KMS-11 (cell line): ENCODE data around the gene CTU1.

ENCODE experiments used
- H2AFZ ChIP-seq: fragments of 200-600 bp; sonication (generic); 2 replicates; pipeline ENCODE4 v1.6.1; 2016; ENCODE audit warnings: antibody characterized with exemption, mixed run types, low read depth
- H3K27ac ChIP-seq: fragments of 200-600 bp; sonication (generic); 2 replicates; pipeline ENCODE4 v1.6.1; 2016; ENCODE audit warnings: mild to moderate bottlenecking, mixed run types
- H3K27me3 ChIP-seq: fragments of 200-600 bp; sonication (generic); 2 replicates; pipeline ENCODE4 v1.6.1; 2017; ENCODE audit warnings: mild to moderate bottlenecking, low read depth, mixed run types, moderate library complexity; ENCODE audit not compliant: insufficient read depth
- H3K36me3 ChIP-seq: fragments of 200-600 bp; sonication (generic); 2 replicates; pipeline ENCODE4 v1.6.1; 2017; ENCODE audit warnings: mild to moderate bottlenecking, mixed run types; ENCODE audit not compliant: insufficient read depth
- H3K4me1 ChIP-seq: fragments of 200-600 bp; sonication (generic); 2 replicates; pipeline ENCODE4 v1.6.1; 2016; ENCODE audit warnings: mild to moderate bottlenecking, low read depth, mixed run types; ENCODE audit not compliant: poor library complexity, severe bottlenecking
- H3K4me2 ChIP-seq: fragments of 200-600 bp; sonication (generic); 2 replicates; pipeline ENCODE4 v1.7.0; 2016; ENCODE audit warnings: mild to moderate bottlenecking, mixed run types
- H3K4me3 ChIP-seq: fragments of 200-600 bp; sonication (generic); IDR thresholded peaks from 2 replicates; pipeline ENCODE4 v1.6.1; 2017; ENCODE audit warnings: low read depth, low read length, mixed read lengths; ENCODE audit not compliant: insufficient read depth
- H3K79me2 ChIP-seq: fragments of 200-600 bp; sonication (generic); 2 replicates; pipeline ENCODE4 v1.6.1; 2016; ENCODE audit warnings: low read depth, mixed run types; ENCODE audit not compliant: insufficient read depth
- H3K9ac ChIP-seq: fragments of 200-600 bp; sonication (generic); 2 replicates; pipeline ENCODE4 v1.6.1; 2016; ENCODE audit warnings: mild to moderate bottlenecking, mixed run types
- H4K20me1 ChIP-seq: fragments of 200-600 bp; sonication (generic); 2 replicates; pipeline ENCODE4 v1.6.1; 2016; ENCODE audit warnings: mild to moderate bottlenecking, mixed run types; ENCODE audit not compliant: insufficient read depth
- CTCF ChIP-seq: fragments of 200-600 bp; sonication (generic); conservative IDR thresholded peaks from 2 replicates; pipeline ENCODE4 v1.6.1; 2017; ENCODE audit warnings: low read depth, mild to moderate bottlenecking, antibody characterized with exemption, low read length, moderate library complexity, mixed read lengths

Gene CTU1

GRCh38 chr19:51096473-51097165 is 11.6 kb downstream of the CTU1 start:
- no peak for TF ChIP-seq CTCF
- H3K27ac ChIP-seq, result no peak overlapping the region
- no peak overlapping the region for H3K9ac ChIP-seq
- no peaks in the 10 kb centered on the region for H3K79me2 ChIP-seq
- no peaks in the 10 kb centered on the region for H4K20me1 ChIP-seq
- no peaks in the 10 kb centered on the region for H3K4me1 ChIP-seq
- H3K27me3 ChIP-seq, result no peaks in the 10 kb centered on the region
- H3K4me3 ChIP-seq, result no peak overlapping the region
- H2AFZ ChIP-seq, result no peak overlapping the region
- H3K4me2 ChIP-seq, result no peak overlapping the region
- H3K36me3 ChIP-seq, result no peaks in the 10 kb centered on the region; the same call in 1 of the 2 replicates

DNA sequence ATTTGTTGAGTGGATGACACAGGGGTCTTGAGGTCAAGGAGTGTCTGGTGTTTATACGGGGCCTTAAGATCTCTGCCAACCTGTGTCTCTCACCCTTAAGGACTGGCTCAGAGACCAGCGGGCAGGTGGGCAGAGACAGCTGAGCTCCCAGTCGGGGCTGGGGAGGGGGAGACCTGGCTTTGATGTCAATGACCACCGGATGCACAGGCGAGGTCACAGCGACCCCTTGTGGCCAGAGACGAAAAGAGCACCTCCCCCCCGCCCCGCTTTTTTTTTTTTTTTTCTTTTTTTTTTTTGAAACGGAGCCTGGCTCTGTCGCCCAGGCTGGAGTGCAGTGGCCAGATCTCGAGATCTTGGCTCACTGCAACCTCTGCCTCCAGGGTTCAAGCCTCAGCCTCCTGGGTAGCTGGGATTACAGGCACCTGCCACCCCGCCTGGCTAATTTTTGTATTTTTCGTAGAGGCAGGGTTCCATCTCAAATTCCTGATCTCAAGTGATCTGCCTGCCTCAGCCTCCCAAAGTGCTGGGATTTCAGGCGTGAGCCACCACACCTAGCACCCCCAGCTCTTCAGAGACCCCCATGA is 13.4 kb downstream of the CTU1 start:
- Histone ChIP-seq H3K27ac (no peak overlapping the region), H3K36me3 (no peaks in the 10 kb centered on the region; the same call in 1 of the 2 replicates), H3K4me1 (no peaks in the 10 kb centered on the region), H3K4me3 (no peak overlapping the region), H2AFZ (no peak overlapping the region), H3K4me2 (no peak overlapping the region), H3K79me2 (no peaks in the 10 kb centered on the region), H4K20me1 (no peaks in the 10 kb centered on the region), H3K27me3 (no peaks in the 10 kb centered on the region), H3K9ac (no peak overlapping the region)
- TF ChIP-seq CTCF, result peak; percentile 39

DNA sequence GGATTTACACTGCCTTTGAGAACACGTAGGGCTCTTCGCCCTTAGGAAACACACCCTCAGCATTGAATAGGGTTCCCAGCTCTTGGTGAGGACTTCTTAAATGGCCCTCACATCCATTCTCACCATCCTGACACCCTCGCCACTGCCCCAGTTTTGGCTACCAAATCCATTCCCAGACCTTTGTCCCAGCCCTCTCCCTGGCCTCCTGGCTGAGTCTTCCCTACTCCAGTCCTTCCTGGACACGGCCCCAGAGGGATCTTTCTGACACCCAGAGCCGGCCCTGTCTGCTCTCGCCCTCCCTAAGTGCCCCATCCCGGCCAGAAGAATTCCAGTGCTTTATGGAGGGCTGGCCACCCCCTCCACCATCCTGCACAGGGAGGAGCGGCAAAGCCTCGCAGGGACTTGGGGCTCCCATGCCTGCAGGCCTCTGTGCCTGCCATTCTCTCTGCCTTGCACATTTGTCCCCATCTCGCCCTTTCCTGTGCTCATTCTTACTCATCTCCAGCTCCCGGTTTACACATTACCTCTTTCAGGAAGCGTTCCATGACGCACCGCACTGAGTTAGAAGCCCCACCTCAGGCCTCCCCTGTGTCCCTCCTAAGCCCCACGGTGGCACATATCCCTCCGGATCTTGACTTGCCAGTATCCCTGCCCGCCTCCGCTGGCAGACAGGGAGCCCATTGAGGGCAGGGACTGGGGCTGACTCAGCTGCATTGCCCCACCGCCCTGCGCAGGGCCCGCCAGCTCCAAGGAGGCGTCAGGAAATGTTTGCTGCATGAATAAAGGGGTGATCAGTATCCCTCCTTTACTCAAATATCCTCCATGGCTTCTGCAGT is 14.5 kb downstream of the CTU1 start:
- Histone ChIP-seq H3K79me2 (no peaks in the 10 kb centered on the region), H3K4me2 (no peak overlapping the region), H2AFZ (no peak overlapping the region), H3K9ac (no peak overlapping the region), H3K27ac (no peak overlapping the region), H3K36me3 (no peaks in the 10 kb centered on the region), H3K27me3 (no peaks in the 10 kb centered on the region), H3K4me3 (no peak overlapping the region), H4K20me1 (no peaks in the 10 kb centered on the region), H3K4me1 (no peaks in the 10 kb centered on the region)
- no peak for TF ChIP-seq CTCF

DNA sequence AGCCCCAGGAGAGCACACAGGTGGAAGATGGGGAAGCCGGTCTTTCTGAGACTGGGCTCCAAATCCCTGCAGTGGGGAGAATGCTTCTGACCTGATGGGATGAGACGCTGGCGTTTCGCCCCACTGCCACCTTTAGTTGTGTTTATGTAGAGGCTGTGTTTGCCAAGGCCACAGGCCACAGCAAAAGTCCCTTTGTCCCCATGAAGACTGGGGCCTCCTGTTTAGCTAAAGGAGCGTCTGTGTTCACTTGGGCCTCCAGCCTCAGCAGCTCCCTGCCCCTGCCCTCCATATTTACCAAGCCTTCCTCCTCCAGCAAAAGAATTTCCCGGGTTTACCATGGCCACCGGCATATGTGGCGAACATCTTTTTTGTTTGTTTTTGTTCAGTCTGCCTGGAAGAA is 15.1 kb downstream of the CTU1 start:
- no peak overlapping the region for H3K27ac ChIP-seq
- H3K36me3 ChIP-seq, result no peaks in the 10 kb centered on the region
- H4K20me1 ChIP-seq, result no peaks in the 10 kb centered on the region
- no peaks in the 10 kb centered on the region for H3K27me3 ChIP-seq
- TF ChIP-seq CTCF, result no peak
- H3K9ac ChIP-seq, result no peak overlapping the region
- H3K79me2 ChIP-seq, result no peaks in the 10 kb centered on the region
- no peaks in the 10 kb centered on the region for H3K4me1 ChIP-seq
- H3K4me3 ChIP-seq, result no peak overlapping the region
- no peak overlapping the region for H3K4me2 ChIP-seq
- H2AFZ ChIP-seq, result no peak overlapping the region
